ENCODE data around the gene SEC14L1.

The SEC14L1 gene

DNA sequence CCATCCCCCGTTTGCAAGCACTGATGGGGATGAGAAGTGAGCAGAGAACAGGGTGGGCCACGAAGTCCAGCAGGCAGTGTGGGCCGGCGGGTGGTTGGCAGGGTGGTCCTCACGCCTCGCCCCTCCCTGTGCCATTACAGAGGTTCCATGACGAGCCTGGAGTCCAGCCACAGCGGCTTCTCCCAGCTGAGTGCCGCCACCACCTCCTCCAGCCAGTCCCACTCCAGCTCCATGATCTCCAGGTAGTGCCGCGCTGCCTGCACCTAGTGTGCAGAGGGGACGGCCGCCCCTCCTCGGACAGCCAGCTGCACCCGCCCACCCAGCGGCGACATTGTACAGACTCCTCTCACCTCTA is 73.0 kb downstream of the SEC14L1 start:
- no peak for DNase-seq (ENCODE audit: low read depth in 2 of 2)

DNA sequence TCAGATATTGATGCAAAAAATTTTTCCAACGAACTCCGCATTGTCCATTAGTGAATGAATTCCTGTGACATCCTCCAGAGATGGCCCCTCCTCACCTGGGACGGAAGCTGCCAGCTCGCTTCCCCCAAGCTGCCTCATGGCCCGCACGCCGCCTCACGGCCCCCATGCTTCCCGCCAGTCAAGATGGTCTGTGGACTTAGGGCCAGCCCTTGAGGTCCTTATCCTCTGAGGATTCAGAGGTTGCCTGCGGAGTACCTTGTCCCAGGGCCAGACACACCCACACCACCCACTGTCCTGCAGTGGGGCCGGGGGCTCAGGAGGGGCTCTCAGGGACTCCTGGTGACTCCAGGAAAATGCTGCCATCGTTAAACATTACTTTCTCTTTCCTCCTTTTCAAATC is 73.6 kb downstream of the SEC14L1 start:
- no peak for DNase-seq (ENCODE audit: low read depth in 2 of 2)

DNA sequence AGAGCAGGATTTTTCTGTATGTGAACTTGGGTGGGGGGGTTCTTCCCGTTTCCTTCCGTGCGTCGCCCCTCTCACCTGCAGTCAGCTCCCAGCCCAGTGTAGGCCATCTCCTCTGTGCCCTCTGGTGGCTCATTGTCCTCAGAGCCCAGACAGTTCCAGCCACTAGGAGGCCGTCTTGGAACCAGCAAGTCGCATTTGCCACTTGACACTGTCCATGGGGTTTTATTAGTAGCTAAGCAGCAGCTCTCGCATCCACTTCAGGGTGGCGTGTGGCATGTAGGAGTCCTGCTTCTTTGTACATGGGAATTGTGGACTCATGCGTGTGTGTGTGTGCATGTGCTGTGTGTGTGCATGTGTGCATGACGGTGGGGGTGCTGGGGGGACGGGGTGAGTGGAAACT is 74.0 kb downstream of the SEC14L1 start:
- no peak for DNase-seq (ENCODE audit: low read depth in 2 of 2)

DNA sequence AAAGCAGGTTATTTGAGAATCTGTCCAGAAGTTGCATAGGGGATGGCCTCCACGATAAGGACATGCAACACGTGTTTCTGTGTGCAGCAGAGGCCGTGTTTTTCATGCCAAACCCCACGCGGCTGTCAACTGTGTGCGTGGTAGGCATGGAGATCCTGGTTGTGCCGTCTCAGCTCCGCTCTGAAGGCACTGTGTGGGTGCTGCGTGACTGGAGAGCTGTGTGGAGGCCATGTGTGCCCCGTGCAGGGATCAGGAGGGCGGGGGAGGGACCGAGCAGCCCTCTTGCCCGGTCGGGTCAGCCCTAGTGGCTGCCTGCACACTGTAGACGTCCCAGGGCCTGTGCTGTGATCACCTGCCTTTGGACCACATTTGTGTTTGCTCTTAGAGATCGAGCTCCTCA is 74.5 kb downstream of the SEC14L1 start:
- DNase-seq (ENCODE audit: low read depth in 2 of 2): no peak

GRCh38 chr17:77216486-77216885 is 75.7 kb downstream of the SEC14L1 start:
- DNase-seq (ENCODE audit: low read depth in 2 of 2): no peak

GRCh38 chr17:77217123-77217522 is 76.4 kb downstream of the SEC14L1 start:
- DNase-seq (ENCODE audit: low read depth in 2 of 2): no peak

- DNase-seq (ENCODE audit: low read depth in 2 of 2): no peak
Observed at GRCh38 chr17:77217566-77217965, 76.8 kb downstream of the SEC14L1 start.

DNA sequence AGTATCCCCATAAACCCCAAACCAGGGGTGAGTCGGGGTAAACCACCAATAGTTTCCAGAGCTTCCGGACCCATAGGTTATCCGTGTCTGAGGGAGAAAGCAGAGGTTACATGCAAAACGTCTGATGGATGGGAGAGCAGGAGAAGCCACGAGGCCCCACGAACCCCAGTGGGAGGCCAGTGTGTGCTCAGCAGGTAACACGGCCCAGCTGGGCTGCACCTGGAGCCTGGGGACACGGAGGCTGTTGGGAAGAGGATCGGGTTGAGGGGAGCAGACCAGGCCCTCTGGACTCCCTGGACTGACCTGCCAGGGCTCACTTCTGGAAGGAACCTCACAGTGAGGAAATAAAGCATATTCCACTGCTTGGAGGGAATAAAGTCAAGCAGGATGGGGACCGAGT is 78.1 kb downstream of the SEC14L1 start:
- DNase-seq (ENCODE audit: low read depth in 2 of 2): no peak

DNA sequence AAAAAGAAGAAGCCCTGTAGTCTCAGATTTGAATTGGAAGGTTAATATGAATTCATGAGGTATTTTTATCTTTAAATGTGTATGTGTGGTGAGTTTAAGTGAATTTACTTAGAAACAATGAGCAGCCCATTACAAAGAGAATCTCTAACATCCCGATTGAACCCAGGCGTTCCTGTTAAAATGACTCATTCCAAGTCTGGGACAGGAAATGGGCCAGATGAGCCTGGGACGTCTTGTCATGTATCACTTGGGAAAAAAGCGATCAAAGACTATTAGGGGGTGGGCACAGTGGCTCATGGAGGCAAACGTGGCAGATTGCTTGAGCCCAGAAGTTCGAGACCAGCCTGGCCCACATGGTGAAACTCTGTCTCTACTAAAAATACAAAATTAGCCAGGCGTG is 81.6 kb downstream of the SEC14L1 start:
- DNase-seq (ENCODE audit: low read depth in 2 of 2): no peak

GRCh38 chr17:77223642-77224420 is 83.1 kb downstream of the SEC14L1 start:
- DNase-seq (ENCODE audit: low read depth in 2 of 2): no peak

DNA sequence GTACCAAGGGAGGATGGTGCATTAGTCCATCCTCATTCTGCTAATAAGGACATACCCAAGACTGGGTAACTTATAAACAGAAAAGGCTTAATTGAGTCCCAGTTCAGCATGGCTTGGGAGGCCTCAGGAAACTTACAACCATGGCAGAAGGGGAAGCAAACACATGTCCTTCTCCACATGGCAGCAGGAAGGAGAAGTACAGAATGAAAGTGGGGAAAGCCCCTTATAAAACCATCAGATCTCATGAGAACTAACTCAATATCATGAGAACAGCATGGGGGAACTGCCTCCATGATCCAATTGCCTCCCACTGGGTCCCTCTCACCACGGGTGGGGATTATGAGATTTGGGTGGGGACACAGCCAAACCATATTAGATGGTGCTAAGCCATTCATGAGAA is 84.5 kb downstream of the SEC14L1 start:
- no peak for DNase-seq (ENCODE audit: low read depth in 2 of 2)

DNA sequence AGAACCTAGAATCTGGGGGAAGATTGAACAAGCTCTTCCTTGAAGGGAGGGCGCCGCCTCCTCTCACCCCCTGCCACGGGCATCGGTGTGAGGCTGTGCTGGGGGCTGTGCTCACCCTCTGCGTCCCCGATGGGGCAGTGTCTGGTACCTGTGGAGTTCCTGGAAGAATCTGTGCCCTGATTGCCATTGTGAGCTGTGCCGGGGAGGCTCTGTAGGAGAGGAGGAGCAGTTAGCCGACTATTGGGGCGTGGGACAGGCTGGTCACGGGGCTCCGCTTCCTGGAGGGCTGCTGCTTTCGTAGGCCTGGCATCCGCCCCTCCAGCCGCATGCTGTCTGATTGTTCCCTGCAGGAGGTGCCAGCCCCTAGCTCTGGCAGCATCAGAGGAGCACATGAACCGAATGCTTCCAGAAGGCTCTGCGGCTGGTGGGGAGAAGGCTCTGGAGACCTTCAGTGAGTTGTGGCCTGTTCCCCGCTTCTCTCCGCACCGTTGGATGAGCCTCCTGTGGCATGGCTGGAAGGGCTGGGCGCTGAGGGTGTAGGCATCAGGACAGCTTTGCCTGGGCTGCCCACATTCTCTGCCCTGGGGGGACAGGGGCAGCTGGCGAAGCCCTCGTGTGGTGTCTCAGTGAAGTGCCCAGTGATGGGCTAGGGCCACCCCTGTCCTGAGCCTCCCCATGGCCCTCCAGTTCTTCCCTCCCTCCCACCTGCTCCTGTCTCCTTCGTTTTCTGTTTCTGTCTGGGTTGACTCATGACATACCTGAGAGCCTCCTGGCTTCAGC is 86.9 kb downstream of the SEC14L1 start:
- DNase-seq (ENCODE audit: low read depth in 2 of 2): no peak

GRCh38 chr17:77228241-77228752 is 87.5 kb downstream of the SEC14L1 start:
- DNase-seq (ENCODE audit: low read depth in 2 of 2): no peak

GRCh38 chr17:77228816-77229215 is 88.0 kb downstream of the SEC14L1 start:
- no peak for DNase-seq (ENCODE audit: low read depth in 2 of 2)

DNA sequence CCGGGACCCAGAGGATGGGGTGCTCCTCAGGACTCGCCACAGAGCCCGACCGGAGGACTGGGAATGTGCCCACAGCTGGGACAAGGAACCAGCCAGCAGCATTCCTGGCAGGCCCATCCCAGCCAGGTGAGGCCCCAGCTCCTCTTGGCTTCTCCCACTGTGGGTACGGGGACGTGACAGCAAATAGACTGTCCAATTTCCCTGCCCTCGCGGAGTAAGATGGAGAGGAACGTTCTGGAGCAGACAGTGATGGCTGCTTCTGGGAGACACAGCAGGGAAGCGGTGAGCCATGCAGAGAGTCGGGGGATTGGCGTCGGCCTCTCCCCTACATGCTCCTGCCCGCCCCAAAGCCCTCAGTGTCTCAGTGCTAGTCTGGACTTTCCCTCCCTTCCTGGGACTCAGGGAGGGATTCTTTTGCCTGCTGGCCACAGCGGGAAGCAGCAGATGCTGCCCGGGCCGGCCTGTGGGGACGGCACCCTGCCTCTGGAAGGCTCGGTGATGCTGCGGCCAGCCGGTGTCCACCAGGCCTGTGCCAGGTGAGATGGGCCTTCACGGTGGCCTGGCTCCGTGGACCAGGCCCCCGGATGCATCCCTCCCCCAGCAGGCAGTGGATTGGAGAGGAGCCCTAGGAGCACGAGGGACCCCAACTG is 89.1 kb downstream of the SEC14L1 start:
- DNase-seq (ENCODE audit: low read depth in 2 of 2): no peak

GRCh38 chr17:77230436-77230830 is 89.7 kb downstream of the SEC14L1 start:
- no peak for DNase-seq (ENCODE audit: low read depth in 2 of 2)

DNA sequence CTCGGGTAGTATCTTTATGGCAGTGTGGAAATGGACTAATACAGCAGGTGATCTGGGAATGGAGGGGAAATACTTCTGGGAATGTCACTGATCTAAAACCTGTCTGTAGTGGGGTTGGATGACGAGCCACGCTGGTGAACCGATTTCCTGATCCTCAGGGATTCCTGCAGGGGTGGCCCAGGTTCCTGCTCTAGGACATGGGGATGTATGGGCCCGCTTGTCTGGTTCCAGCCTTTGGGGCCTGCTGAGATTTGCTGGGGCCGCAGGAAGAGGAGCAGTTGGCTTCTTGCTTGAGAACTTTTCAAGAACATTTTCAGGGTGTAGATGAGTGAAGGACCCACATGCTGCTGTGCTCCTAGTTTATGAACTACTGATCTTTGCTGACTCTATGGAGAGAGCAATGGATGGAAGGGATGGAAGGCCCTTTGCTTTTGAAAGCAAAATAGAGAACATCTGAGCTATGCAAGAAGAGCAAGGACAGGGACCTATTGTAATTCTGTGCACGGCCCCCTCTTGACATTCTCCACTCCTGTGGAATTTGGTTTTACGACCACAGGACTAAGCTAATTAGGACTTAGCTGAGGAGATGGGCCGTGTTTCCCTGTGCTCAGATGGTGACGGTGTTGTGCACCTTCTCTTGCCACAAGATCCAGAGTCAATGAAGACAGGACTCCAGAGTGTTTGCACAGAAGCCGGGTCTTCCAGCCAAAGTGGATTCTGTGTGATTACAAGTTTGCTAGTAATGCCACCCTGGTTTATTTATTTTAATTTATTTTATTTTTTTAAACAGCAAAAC is 90.5 kb downstream of the SEC14L1 start:
- DNase-seq (ENCODE audit: low read depth in 2 of 2): no peak

GRCh38 chr17:77233127-77233526 is 92.4 kb downstream of the SEC14L1 start:
- DNase-seq (ENCODE audit: low read depth in 2 of 2): no peak

DNA sequence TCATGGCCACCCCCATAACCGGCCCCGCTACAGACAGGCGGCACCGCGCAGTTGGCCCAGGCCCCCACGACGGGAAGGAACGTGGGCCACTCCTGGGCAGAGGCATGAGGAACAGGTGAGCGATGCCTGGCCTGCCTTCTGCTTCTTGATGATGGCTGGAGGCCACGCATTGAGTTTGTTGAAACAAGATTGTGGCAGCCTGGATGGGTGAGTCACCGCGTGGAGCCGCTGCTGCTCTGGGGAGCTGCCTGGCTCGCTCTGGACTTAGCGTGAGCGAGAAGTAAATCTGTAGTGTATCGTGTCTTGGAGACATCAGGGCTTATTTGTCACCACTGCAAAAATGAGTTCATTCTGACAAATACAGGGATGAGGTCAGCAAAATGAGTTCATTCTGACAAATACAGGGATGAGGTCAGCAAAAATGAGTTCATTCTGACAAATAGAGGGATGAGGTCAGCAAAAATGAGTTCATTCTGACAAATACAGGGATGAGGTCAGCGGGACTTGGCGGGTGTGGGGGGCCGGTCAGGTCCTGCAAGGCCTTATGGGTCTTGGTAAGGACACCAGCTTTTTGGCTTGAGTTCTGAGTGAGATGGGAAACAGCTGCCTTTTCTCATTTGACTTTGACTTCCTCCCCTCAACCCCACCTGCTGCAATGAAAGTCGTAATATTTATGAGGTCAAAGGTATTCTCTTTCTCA is 93.0 kb downstream of the SEC14L1 start:
- DNase-seq (ENCODE audit: low read depth in 2 of 2): no peak

DNA sequence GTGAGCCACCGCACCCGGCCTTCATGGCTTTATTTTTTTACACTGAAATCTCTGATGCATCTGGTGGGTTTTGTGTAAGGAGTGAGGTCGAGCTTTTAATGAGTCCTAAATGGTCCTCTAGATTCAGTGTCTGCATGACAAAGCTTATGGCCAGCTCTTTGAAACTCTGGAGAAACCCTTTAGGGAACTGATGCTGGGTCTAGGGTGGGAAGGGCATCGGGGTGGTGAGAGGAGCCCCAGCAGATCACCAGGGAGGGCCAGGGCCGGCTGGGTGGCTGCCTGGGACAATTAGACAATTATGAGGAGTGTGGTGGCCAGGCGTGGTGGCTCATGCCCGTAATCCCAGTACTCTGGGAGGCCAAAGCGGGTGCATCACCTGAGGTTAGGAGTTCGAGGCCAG is 93.9 kb downstream of the SEC14L1 start:
- DNase-seq (ENCODE audit: low read depth in 2 of 2): no peak

GRCh38 chr17:77235370-77235941 is 94.7 kb downstream of the SEC14L1 start:
- no peak for DNase-seq (ENCODE audit: low read depth in 2 of 2)

All from stimulated activated CD8-positive, alpha-beta memory T cell treated with anti-CD3 and anti-CD28 coated beads, Interleukin-15, amount 100 ng/mL, for 4 hours (primary cell).